Activated naive CD4-positive, alpha-beta T cell treated with anti-CD3 and anti-CD28 coated beads, Interleukin-2, amount 50 U/mL, for 24 hours (primary cell): Measurements from ENCODE around the gene PLBD2.

ENCODE experiments used
- H3K27ac Mint-ChIP-seq: one replicate; pipeline ENCODE4 v1.8.0; 2021; ENCODE audit warnings: mild to moderate bottlenecking, mixed read lengths
- H3K27me3 Mint-ChIP-seq: one replicate; pipeline ENCODE4 v1.8.0; 2021; ENCODE audit warnings: mixed read lengths
- H3K36me3 Mint-ChIP-seq: one replicate; pipeline ENCODE4 v1.8.0; 2021; ENCODE audit warnings: mixed read lengths
- H3K4me1 Mint-ChIP-seq: one replicate; pipeline ENCODE4 v1.8.0; 2021; ENCODE audit warnings: mixed read lengths
- H3K4me3 Mint-ChIP-seq: one replicate; pipeline ENCODE4 v1.8.0; 2021; ENCODE audit warnings: mild to moderate bottlenecking, mixed read lengths
- H3K9me3 Mint-ChIP-seq: one replicate; pipeline ENCODE4 v1.8.0; 2021; ENCODE audit warnings: mixed read lengths

The PLBD2 gene

DNA sequence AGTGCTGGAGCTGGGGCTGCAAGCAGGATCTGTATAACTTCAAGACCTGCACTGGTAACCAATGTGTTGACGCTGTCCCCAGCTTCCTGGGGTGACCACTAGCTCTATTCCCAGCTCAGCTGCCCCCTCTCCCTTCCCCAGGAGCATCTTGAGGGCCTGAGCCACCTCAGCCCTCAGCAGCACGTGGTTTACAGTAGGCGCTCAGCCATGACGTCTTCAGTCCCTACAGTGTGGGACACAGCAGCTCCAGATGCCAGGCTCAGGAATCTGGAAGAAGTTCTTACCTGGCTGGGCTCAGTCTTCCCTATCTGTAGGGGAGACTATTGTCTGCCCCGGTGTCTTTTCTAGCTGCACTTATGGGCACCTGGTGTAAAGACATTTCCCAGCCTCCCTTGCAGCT is 36.7 kb downstream of the PLBD2 start:
- Mint-ChIP-seq H3K27ac (no peak overlapping the region), H3K36me3 (peaks cover 3% of the 10 kb centered on the region), H3K9me3 (no peaks in the 10 kb centered on the region), H3K27me3 (no peaks in the 10 kb centered on the region), H3K4me3 (no peak overlapping the region), H3K4me1 (no peaks in the 10 kb centered on the region)

GRCh38 chr12:113396200-113396599 is 37.8 kb downstream of the PLBD2 start:
- Mint-ChIP-seq H3K36me3 (peaks cover 3% of the 10 kb centered on the region), H3K27ac (no peak overlapping the region), H3K27me3 (no peaks in the 10 kb centered on the region), H3K9me3 (no peaks in the 10 kb centered on the region), H3K4me3 (no peak overlapping the region), H3K4me1 (no peaks in the 10 kb centered on the region)

GRCh38 chr12:113396828-113397496 is 38.6 kb downstream of the PLBD2 start:
- no peaks in the 10 kb centered on the region for H3K27me3 Mint-ChIP-seq
- H3K4me1 Mint-ChIP-seq: no peaks in the 10 kb centered on the region
- no peak overlapping the region for H3K27ac Mint-ChIP-seq
- H3K4me3 Mint-ChIP-seq: no peak overlapping the region
- H3K9me3 Mint-ChIP-seq: no peaks in the 10 kb centered on the region
- H3K36me3 Mint-ChIP-seq: peaks cover 3% of the 10 kb centered on the region

DNA sequence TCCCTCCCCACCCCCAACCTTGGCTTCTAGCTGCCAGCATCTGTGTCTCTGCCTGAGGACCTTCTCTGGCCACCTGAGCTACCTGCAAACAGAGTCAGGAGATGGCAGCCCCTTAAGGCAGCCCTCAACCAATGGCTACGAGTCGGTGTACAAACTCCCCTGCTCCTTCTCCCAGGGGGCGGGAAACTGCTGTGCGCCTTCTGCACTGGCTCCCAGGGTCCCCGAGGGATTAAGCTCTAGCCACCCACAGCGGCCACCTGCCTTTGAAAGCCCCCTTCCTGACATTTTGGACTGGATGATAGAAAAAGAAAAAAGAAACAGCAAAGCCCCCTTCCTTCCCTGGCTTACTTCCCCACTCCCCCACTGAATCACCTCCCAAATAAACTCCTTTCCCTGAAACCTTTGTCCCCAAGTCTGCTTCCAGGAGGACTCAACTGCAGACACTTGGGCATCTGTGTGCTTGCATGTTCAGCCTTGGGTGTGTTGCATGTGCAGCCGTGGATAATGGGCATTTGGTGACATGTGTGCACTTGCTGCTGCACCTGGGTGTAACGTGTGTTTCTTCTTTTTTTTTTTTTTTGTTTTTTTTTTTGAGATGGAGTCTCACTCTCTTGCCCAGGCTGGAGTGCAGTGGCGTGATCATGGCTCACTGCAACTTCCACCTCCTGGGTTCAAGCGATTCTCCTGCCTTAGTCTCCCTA is 39.3 kb downstream of the PLBD2 start:
- no peaks in the 10 kb centered on the region for H3K9me3 Mint-ChIP-seq
- no peak overlapping the region for H3K27ac Mint-ChIP-seq
- H3K27me3 Mint-ChIP-seq: no peaks in the 10 kb centered on the region
- H3K4me3 Mint-ChIP-seq: no peak overlapping the region
- peaks cover 3% of the 10 kb centered on the region for H3K36me3 Mint-ChIP-seq
- H3K4me1 Mint-ChIP-seq: no peaks in the 10 kb centered on the region

GRCh38 chr12:113398346-113399290 is 40.2 kb downstream of the PLBD2 start:
- no peaks in the 10 kb centered on the region for H3K9me3 Mint-ChIP-seq
- H3K27me3 Mint-ChIP-seq: no peaks in the 10 kb centered on the region
- no peaks in the 10 kb centered on the region for H3K36me3 Mint-ChIP-seq
- no peak overlapping the region for H3K4me3 Mint-ChIP-seq
- no peak overlapping the region for H3K27ac Mint-ChIP-seq
- H3K4me1 Mint-ChIP-seq: no peaks in the 10 kb centered on the region

GRCh38 chr12:113399490-113399889 is 41.1 kb downstream of the PLBD2 start:
- Mint-ChIP-seq H3K36me3 (no peaks in the 10 kb centered on the region), H3K27ac (no peak overlapping the region), H3K4me3 (no peak overlapping the region), H3K27me3 (peaks cover 2% of the 10 kb centered on the region), H3K9me3 (no peaks in the 10 kb centered on the region), H3K4me1 (no peaks in the 10 kb centered on the region)

DNA sequence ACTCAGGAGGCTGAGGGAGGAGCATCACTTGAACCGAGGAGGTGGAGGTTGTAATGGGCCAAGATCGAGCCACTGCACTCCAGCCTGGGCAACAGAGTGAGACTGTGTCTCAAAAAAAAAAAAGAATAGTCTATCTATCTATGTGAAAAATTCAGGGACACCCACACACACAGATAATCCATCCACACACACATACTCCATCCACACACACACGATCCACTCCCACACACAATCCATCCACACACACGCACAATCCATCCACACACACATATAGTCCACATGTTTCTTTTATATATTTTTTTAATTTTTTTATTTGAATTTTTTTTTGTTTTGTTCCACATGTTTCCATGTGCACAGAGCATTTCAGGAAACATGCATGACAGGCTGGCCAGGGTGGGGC is 42.0 kb downstream of the PLBD2 start:
- no peak overlapping the region for H3K4me3 Mint-ChIP-seq
- no peaks in the 10 kb centered on the region for H3K9me3 Mint-ChIP-seq
- H3K27ac Mint-ChIP-seq: no peak overlapping the region
- no peaks in the 10 kb centered on the region for H3K36me3 Mint-ChIP-seq
- no peaks in the 10 kb centered on the region for H3K4me1 Mint-ChIP-seq
- H3K27me3 Mint-ChIP-seq: peaks cover 3% of the 10 kb centered on the region

GRCh38 chr12:113401066-113402000 is 42.9 kb downstream of the PLBD2 start:
- H3K4me1 Mint-ChIP-seq: no peaks in the 10 kb centered on the region
- H3K27ac Mint-ChIP-seq: no peak overlapping the region
- H3K4me3 Mint-ChIP-seq: no peak overlapping the region
- no peaks in the 10 kb centered on the region for H3K9me3 Mint-ChIP-seq
- H3K36me3 Mint-ChIP-seq: no peaks in the 10 kb centered on the region
- peaks cover 3% of the 10 kb centered on the region for H3K27me3 Mint-ChIP-seq

GRCh38 chr12:113402586-113403260 is 44.3 kb downstream of the PLBD2 start:
- Mint-ChIP-seq H3K36me3 (no peaks in the 10 kb centered on the region), H3K27me3 (peaks cover 3% of the 10 kb centered on the region), H3K27ac (no peak overlapping the region), H3K9me3 (no peaks in the 10 kb centered on the region), H3K4me3 (no peak overlapping the region), H3K4me1 (no peaks in the 10 kb centered on the region)

GRCh38 chr12:113403435-113404415 is 45.3 kb downstream of the PLBD2 start, which contains the start of gene SDS:
Gene SDS, minus strand, starts transcription at chr12:113403887. Its CDS starts 4,179 bp downstream, at chr12:113399708.
- no peak within 1 kb of the TSS for H3K27ac Mint-ChIP-seq
- H3K9me3 Mint-ChIP-seq: no peaks in the 10 kb centered on the region
- no peak within 1 kb of the TSS for H3K4me3 Mint-ChIP-seq
- no peaks in the 10 kb centered on the region for H3K36me3 Mint-ChIP-seq
- peaks cover 3% of the 10 kb centered on the region for H3K27me3 Mint-ChIP-seq
- H3K4me1 Mint-ChIP-seq: no peaks in the 10 kb centered on the region

DNA sequence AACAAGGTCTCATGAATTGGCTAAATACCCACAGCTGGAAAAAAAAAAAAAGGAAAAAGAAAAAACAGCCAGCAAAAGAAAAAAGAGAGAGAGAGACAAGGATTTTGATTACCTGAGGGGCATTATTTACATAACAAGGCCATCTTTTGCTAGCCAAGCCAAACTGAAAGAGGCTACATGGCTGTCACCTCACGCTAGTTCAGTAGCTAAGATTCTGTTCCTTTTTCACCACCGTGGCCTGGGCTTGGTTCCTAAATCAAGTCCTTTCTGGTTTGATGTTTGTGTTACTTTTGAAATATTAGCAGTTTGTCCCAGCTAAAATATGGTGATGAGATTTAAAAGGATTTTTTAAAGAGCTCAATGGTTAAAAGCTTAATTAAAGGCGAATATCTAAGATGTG is 47.3 kb downstream of the PLBD2 start:
- Mint-ChIP-seq H3K4me1 (no peaks in the 10 kb centered on the region), H3K27ac (no peak overlapping the region), H3K27me3 (peaks cover 3% of the 10 kb centered on the region), H3K9me3 (no peaks in the 10 kb centered on the region), H3K4me3 (no peak overlapping the region), H3K36me3 (no peaks in the 10 kb centered on the region)

- Mint-ChIP-seq H3K36me3 (no peaks in the 10 kb centered on the region), H3K27me3 (peaks cover 3% of the 10 kb centered on the region), H3K4me3 (no peak overlapping the region), H3K27ac (no peak overlapping the region), H3K4me1 (no peaks in the 10 kb centered on the region), H3K9me3 (no peaks in the 10 kb centered on the region)
These were observed 49.7 kb downstream of the PLBD2 start for GRCh38 chr12:113407931-113408600.

GRCh38 chr12:113408756-113409298 is 50.4 kb downstream of the PLBD2 start:
- Mint-ChIP-seq H3K4me3 (no peak overlapping the region), H3K27me3 (peaks cover 3% of the 10 kb centered on the region), H3K27ac (no peak overlapping the region), H3K9me3 (no peaks in the 10 kb centered on the region), H3K4me1 (no peaks in the 10 kb centered on the region), H3K36me3 (no peaks in the 10 kb centered on the region)
